GM23248 (cell line): ENCODE data around the gene CD19.

Experiments
- EZH2 ChIP-seq: fragments of 200-600 bp; sonication (generic); IDR thresholded peaks from 2 replicates; pipeline ENCODE4 v1.6.1; 2018; ENCODE audit warnings: antibody characterized with exemption, mild to moderate bottlenecking; ENCODE audit not compliant: insufficient read depth, poor library complexity, severe bottlenecking
- EZH2phosphoT487 ChIP-seq: fragments of 200-600 bp; sonication (generic); IDR thresholded peaks from 2 replicates; pipeline ENCODE4 v1.6.1; 2018; ENCODE audit warnings: antibody characterized with exemption, moderate library complexity, mild to moderate bottlenecking, low read depth; ENCODE audit not compliant: insufficient read depth

- no peak for TF ChIP-seq EZH2
- TF ChIP-seq EZH2phosphoT487 = no peak
Observed at GRCh38 chr16:28946681-28947080, 14.9 kb downstream of the CD19 start.
